OCI-LY7 (cell line): Measurements from ENCODE around the gene HHIPL2. TPM values are rescaled to one million over a fixed set of nuclear protein-coding genes. Genes with fewer than 3 reads are reported as not detected.

Experiments used
- BruUV-seq: library from RNA; stranded (reverse); fragments of 400-500 nt; replicated peaks from 2 replicates; lab custom pipeline; 2021; lab: Mats Ljungman, UMichigan
- CTCF ChIA-PET: fragments of 300-600 bp; sonication (Branson Sonifier 250); formaldehyde crosslinking; loops from one replicate; lab custom pipeline; 2022; ENCODE audit warnings: antibody characterized with exemption; ENCODE audit not compliant: unreplicated experiment; lab: Charles Lee
- POLR2A ChIA-PET: fragments of 300-600 bp; sonication (Branson Sonifier 250); formaldehyde crosslinking; loops from one replicate; lab custom pipeline; 2022; ENCODE audit warnings: antibody characterized with exemption; lab: Charles Lee
- DNase-seq: peaks from one replicate; pipeline ENCODE4 v3.0.0-alpha.2; 2015; ENCODE audit warnings: low spot score
- H2AFZ ChIP-seq: fragments of 200-600 bp; sonication (generic), shearing (Covaris generic); 2 replicates; pipeline ENCODE4 v1.6.1; 2014; ENCODE audit warnings: mild to moderate bottlenecking, antibody characterized with exemption, low read length, moderate library complexity
- H3K27ac ChIP-seq: fragments of 200-600 bp; sonication (generic); 2 replicates; pipeline ENCODE4 v1.5.1; 2014; ENCODE audit warnings: mixed run types, low read depth, mild to moderate bottlenecking, moderate library complexity, low read length, inconsistent platforms; ENCODE audit not compliant: poor library complexity, severe bottlenecking
- H3K36me3 ChIP-seq: fragments of 200-600 bp; sonication (generic); 2 replicates; pipeline ENCODE4 v1.6.1; 2014; ENCODE audit warnings: mild to moderate bottlenecking, antibody characterized with exemption, low read length, moderate library complexity, mixed read lengths; ENCODE audit not compliant: insufficient read depth
- H3K4me1 ChIP-seq: fragments of 200-600 bp; sonication (generic); 2 replicates; pipeline ENCODE4 v1.5.1; 2014; ENCODE audit warnings: mild to moderate bottlenecking, low read length; ENCODE audit not compliant: insufficient read depth, poor library complexity, severe bottlenecking
- H3K4me2 ChIP-seq: fragments of 200-600 bp; sonication (generic); 2 replicates; pipeline ENCODE4 v1.6.1; 2014; ENCODE audit warnings: mild to moderate bottlenecking, low read length
- H3K4me3 ChIP-seq: fragments of 200-600 bp; sonication (generic); 2 replicates; pipeline ENCODE4 v1.5.1; 2014; ENCODE audit warnings: mild to moderate bottlenecking, low read depth, low read length; ENCODE audit not compliant: poor library complexity, severe bottlenecking
- H3K79me2 ChIP-seq: fragments of 200-600 bp; sonication (generic); 2 replicates; pipeline ENCODE4 v1.6.1; 2016; ENCODE audit warnings: low read depth, mild to moderate bottlenecking, low read length, moderate library complexity, mixed read lengths; ENCODE audit not compliant: insufficient read depth
- H3K9me2 ChIP-seq: fragments of 200-600 bp; sonication (generic); 2 replicates; pipeline ENCODE4 v1.6.1; 2016; ENCODE audit warnings: mild to moderate bottlenecking, low read length, mixed read lengths; ENCODE audit not compliant: insufficient read depth
- H3K9me3 ChIP-seq: fragments of 200-600 bp; sonication (generic); 2 replicates; pipeline ENCODE4 v1.6.1; 2014; ENCODE audit warnings: mild to moderate bottlenecking, mixed run types, low read length, mixed read lengths
- H4K20me1 ChIP-seq: fragments of 200-600 bp; sonication (generic); 2 replicates; pipeline ENCODE4 v1.6.1; 2014; ENCODE audit warnings: mild to moderate bottlenecking, antibody characterized with exemption, low read length, moderate library complexity, mixed read lengths; ENCODE audit not compliant: insufficient read depth
- EZH2phosphoT487 ChIP-seq: fragments of 200-600 bp; sonication (generic); IDR thresholded peaks from 2 replicates; pipeline ENCODE4 v1.6.1; 2018; ENCODE audit warnings: low read depth, borderline replicate concordance, mild to moderate bottlenecking, mixed run types, antibody characterized with exemption, low read length, moderate library complexity, mixed read lengths
- intact Hi-C: fragments of 100-400 bp; cut with micrococcal nuclease; formaldehyde crosslinking; loops from one replicate; pipeline ENCODE4 v1.10.0; 2022; ENCODE audit not compliant: unreplicated experiment
- total RNA-seq, 2 experiments: library from RNA; depleted of rRNA in 1 of 2; stranded (reverse); fragments of >200 nt in 1 of 2; shearing (Covaris generic) in 1 of 2; gene quantifications; 2 replicates each; pipeline ENCODE4 v1.2.3, GENCODE V29; 2014 to 2022
- TF ChIP-seq, protein P1 (sequence below): fragments of 200-600 bp; sonication (generic); conservative IDR thresholded peaks from 2 replicates; pipeline ENCODE4 v1.5.1; 2014; ENCODE audit warnings: mild to moderate bottlenecking, antibody characterized with exemption, low read length, moderate library complexity, mixed read lengths

The HHIPL2 gene
- total RNA-seq, 2 experiments from 2014 or later: 0.92 TPM; not detected in 1

GRCh38 chr1:222579316-222579715 lies 31.4 kb upstream of the HHIPL2 start:
- intact Hi-C loops: no loop called here
- Histone ChIP-seq H3K79me2 (no peaks in the 10 kb centered on the region), H2AFZ (no peak overlapping the region), H3K9me3 (no peaks in the 10 kb centered on the region), H3K4me2 (no peak overlapping the region), H3K27ac (no peak overlapping the region), H3K4me3 (no peak overlapping the region), H3K36me3 (peaks cover 93% of the 10 kb centered on the region), H3K4me1 (peaks cover 7% of the 10 kb centered on the region), H4K20me1 (no peaks in the 10 kb centered on the region), H3K9me2 (no peaks in the 10 kb centered on the region)
- no peak for DNase-seq
- no peak for TF ChIP-seq EZH2phosphoT487
- TF ChIP-seq, protein P1, sequence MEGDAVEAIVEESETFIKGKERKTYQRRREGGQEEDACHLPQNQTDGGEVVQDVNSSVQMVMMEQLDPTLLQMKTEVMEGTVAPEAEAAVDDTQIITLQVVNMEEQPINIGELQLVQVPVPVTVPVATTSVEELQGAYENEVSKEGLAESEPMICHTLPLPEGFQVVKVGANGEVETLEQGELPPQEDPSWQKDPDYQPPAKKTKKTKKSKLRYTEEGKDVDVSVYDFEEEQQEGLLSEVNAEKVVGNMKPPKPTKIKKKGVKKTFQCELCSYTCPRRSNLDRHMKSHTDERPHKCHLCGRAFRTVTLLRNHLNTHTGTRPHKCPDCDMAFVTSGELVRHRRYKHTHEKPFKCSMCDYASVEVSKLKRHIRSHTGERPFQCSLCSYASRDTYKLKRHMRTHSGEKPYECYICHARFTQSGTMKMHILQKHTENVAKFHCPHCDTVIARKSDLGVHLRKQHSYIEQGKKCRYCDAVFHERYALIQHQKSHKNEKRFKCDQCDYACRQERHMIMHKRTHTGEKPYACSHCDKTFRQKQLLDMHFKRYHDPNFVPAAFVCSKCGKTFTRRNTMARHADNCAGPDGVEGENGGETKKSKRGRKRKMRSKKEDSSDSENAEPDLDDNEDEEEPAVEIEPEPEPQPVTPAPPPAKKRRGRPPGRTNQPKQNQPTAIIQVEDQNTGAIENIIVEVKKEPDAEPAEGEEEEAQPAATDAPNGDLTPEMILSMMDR: no peak
- no TSS peak for BruUV-seq
- CTCF ChIA-PET: no interaction called here
- POLR2A ChIA-PET: interaction anchor here (0.6 to 1.8 kb wide), 3 partner anchors 10 to 1777 kb away, joined by 3 to 10 read pairs (median 3); partner anchors contain the start of gene TAF1A

- Histone ChIP-seq H3K79me2 (no peaks in the 10 kb centered on the region), H3K4me2 (no peak overlapping the region), H3K4me3 (no peak overlapping the region), H3K4me1 (no peaks in the 10 kb centered on the region), H2AFZ (no peak overlapping the region), H3K36me3 (peaks cover 91% of the 10 kb centered on the region), H3K9me2 (no peaks in the 10 kb centered on the region), H4K20me1 (no peaks in the 10 kb centered on the region), H3K27ac (no peak overlapping the region), H3K9me3 (peaks cover 16% of the 10 kb centered on the region; the same call in 1 of the 2 replicates)
- no peak for DNase-seq
- TF ChIP-seq EZH2phosphoT487: no peak
- intact Hi-C loops: no loop called here
- BruUV-seq: no TSS peak
- POLR2A ChIA-PET: interaction anchor here (0.6 kb wide), 1 partner anchor 37 kb away, joined by 3 read pairs; no protein-coding TSS in a partner anchor
- CTCF ChIA-PET: no interaction called here
Measured at GRCh38 chr1:222570837-222571236, 22.9 kb upstream of the HHIPL2 start.

DNA sequence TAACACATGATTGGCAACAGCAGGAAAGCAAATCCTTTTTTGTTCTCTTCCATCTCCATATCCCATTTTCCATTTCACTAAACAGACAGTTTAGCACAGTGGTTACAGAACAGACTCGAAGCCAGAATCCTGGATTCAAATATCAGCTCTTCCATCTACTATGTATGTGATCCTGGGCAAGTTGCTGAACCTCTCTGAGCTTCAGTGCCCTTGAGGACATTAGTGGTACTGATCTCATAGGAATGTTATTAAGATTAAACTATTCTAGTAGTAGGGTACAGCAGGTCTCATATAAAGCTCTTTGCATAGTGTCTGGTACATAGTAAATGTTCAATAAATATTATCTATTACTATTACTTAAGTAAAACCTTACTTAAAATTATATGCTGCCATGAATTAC lies 13.8 kb upstream of the HHIPL2 start:
- BruUV-seq: no TSS peak
- no peak for DNase-seq
- H3K4me3 ChIP-seq: no peak overlapping the region

More for the DNA sequence above, 13.8 kb upstream of the HHIPL2 start:
- no peak for TF ChIP-seq EZH2phosphoT487
- TF ChIP-seq, protein P1: no peak
- Histone ChIP-seq H3K79me2 (no peaks in the 10 kb centered on the region), H3K27ac (no peak overlapping the region), H3K9me3 (no peaks in the 10 kb centered on the region), H3K36me3 (peaks cover 75% of the 10 kb centered on the region), H3K4me1 (no peaks in the 10 kb centered on the region), H4K20me1 (no peaks in the 10 kb centered on the region), H2AFZ (no peak overlapping the region), H3K9me2 (no peaks in the 10 kb centered on the region), H3K4me2 (no peak overlapping the region)
- POLR2A ChIA-PET: interaction anchor here (0.7 kb wide), 1 partner anchor 19 kb away, joined by 3 read pairs; no protein-coding TSS in a partner anchor
- CTCF ChIA-PET: no interaction called here
- intact Hi-C loops: no loop called here
